ENCODE results near the gene SULT1B1.

DNA sequence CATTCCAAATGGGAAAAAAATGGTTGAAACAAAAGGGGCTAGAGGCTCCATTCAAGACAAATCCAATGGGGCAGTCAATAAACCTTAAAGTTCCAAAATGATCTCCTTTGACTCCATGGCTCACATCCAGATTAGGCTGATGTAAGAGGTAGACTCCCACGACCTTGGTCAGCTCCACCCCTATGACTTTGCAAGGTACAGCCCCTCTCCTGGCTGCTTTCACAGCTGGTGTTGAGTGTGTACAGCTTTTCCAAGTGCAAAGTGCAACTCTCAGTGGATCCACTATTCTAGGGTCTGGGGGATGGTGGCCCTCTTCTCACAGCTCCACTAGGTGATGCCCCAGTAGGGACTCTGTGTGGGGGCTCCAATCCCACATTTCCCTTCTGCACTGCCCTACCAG, 21.5 kb downstream of the SULT1B1 start:
- TF ChIP-seq JUNB (IDR thresholded peaks at IDR 0.05) (no peak), RB1 (IDR thresholded peaks at IDR 0.05; ENCODE audit: borderline replicate concordance) (no peak), CTCF (IDR thresholded peaks at IDR 0.05 in 2 of 3, conservative IDR thresholded peaks at IDR 0.05 in 1 of 3; ENCODE audit: control insufficient read depth in 2 of 3, extremely low read depth in 1 of 3, insufficient read depth in 1 of 3, low read depth in 3 of 3, low read length in 3 of 3) (no peak), SIN3A (IDR thresholded peaks at IDR 0.05; ENCODE audit: low read depth, low read length) (no peak), POLR2A (IDR thresholded peaks at IDR 0.05; ENCODE audit: low read depth, low read length) (no peak), TCF3 (IDR thresholded peaks at IDR 0.05; ENCODE audit: borderline replicate concordance, insufficient read depth, low read depth, low read length) (no peak), STAT1 (conservative IDR thresholded peaks at IDR 0.05) (no peak)
- TF ChIP-seq, protein P1, sequence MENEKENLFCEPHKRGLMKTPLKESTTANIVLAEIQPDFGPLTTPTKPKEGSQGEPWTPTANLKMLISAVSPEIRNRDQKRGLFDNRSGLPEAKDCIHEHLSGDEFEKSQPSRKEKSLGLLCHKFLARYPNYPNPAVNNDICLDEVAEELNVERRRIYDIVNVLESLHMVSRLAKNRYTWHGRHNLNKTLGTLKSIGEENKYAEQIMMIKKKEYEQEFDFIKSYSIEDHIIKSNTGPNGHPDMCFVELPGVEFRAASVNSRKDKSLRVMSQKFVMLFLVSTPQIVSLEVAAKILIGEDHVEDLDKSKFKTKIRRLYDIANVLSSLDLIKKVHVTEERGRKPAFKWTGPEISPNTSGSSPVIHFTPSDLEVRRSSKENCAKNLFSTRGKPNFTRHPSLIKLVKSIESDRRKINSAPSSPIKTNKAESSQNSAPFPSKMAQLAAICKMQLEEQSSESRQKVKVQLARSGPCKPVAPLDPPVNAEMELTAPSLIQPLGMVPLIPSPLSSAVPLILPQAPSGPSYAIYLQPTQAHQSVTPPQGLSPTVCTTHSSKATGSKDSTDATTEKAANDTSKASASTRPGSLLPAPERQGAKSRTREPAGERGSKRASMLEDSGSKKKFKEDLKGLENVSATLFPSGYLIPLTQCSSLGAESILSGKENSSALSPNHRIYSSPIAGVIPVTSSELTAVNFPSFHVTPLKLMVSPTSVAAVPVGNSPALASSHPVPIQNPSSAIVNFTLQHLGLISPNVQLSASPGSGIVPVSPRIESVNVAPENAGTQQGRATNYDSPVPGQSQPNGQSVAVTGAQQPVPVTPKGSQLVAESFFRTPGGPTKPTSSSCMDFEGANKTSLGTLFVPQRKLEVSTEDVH (IDR thresholded peaks at IDR 0.05; ENCODE audit: low read depth, partially characterized antibody), result no peak
- TF ChIP-seq, protein P2, sequence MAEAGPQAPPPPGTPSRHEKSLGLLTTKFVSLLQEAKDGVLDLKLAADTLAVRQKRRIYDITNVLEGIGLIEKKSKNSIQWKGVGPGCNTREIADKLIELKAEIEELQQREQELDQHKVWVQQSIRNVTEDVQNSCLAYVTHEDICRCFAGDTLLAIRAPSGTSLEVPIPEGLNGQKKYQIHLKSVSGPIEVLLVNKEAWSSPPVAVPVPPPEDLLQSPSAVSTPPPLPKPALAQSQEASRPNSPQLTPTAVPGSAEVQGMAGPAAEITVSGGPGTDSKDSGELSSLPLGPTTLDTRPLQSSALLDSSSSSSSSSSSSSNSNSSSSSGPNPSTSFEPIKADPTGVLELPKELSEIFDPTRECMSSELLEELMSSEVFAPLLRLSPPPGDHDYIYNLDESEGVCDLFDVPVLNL (IDR thresholded peaks at IDR 0.05; ENCODE audit: low read depth, low read length), result no peak
